Measurements from ENCODE around the gene FZR1.

FZR1 gene

GRCh38 chr19:3514930-3515329 is 8.8 kb downstream of the FZR1 start:
- TF ChIP-seq, protein P1, sequence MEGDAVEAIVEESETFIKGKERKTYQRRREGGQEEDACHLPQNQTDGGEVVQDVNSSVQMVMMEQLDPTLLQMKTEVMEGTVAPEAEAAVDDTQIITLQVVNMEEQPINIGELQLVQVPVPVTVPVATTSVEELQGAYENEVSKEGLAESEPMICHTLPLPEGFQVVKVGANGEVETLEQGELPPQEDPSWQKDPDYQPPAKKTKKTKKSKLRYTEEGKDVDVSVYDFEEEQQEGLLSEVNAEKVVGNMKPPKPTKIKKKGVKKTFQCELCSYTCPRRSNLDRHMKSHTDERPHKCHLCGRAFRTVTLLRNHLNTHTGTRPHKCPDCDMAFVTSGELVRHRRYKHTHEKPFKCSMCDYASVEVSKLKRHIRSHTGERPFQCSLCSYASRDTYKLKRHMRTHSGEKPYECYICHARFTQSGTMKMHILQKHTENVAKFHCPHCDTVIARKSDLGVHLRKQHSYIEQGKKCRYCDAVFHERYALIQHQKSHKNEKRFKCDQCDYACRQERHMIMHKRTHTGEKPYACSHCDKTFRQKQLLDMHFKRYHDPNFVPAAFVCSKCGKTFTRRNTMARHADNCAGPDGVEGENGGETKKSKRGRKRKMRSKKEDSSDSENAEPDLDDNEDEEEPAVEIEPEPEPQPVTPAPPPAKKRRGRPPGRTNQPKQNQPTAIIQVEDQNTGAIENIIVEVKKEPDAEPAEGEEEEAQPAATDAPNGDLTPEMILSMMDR (IDR thresholded peaks at IDR 0.05; ENCODE audit: extremely low read depth, insufficient read depth, missing control alignments), result no peak
- in situ Hi-C loops (cut with MboI; ENCODE audit: low pct_unique_long_range_greater_than_20kb, low sequenced_read_pairs, unreplicated experiment), result no loop called here
- no peak for DNase-seq (ENCODE audit: low spot score)

DNA sequence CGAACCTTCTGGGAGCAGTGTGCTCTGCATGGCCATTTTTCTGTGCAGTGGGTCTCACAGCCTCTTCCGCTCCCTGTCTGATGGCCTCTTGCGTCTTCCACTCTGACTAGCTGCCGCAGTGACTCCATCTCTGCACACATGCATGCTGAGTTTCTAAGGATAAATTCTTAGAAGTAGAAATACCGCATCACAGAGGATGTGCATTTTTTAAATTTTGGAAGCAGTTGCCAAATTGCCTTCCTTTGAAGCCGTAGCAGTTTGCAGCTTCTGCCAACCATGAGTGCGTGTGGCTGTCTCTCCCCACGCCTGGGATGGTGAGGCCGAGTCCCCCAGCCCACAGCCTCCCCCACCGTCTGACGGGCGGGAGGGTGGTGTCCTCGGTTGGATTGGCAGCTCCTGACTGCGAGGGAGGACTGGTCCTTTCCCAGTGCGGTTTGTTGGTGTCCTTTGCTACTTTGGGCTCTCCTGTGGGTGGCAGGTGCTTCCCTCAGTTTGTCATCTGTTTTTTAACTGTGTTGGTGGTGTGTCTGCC is 9.8 kb downstream of the FZR1 start:
- in situ Hi-C loops (cut with MboI; ENCODE audit: low pct_unique_long_range_greater_than_20kb, low sequenced_read_pairs, unreplicated experiment), result no loop called here
- TF ChIP-seq, protein P1 (IDR thresholded peaks at IDR 0.05; ENCODE audit: extremely low read depth, insufficient read depth, missing control alignments), result no peak
- DNase-seq (ENCODE audit: low spot score), result no peak

GRCh38 chr19:3516675-3517207 is 10.6 kb downstream of the FZR1 start:
- TF ChIP-seq, protein P1 (IDR thresholded peaks at IDR 0.05; ENCODE audit: extremely low read depth, insufficient read depth, missing control alignments), result no peak
- DNase-seq (ENCODE audit: low spot score), result no peak
- in situ Hi-C loops (cut with MboI; ENCODE audit: low pct_unique_long_range_greater_than_20kb, low sequenced_read_pairs, unreplicated experiment), result no loop called here

DNA sequence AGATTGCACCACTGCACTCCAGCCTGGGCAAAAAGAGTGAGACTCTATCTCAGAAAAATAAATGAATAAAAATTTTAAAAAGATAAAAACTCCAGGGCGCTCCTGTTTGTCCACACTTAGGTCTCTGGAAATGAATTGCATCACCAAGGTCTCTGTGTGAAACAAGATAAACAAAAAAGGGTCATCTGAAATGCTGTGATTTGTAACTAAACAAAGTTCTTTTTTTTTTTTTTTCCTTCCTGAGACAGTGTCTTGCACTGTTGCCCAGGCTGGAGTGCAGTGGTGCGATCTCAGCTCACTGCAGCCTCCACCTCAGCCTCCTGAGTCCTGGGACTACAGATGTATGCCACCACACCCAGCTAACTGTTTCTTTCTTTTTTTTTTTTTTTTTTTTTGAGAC is 11.5 kb downstream of the FZR1 start:
- no peak for DNase-seq (ENCODE audit: low spot score)
- in situ Hi-C loops (cut with MboI; ENCODE audit: low pct_unique_long_range_greater_than_20kb, low sequenced_read_pairs, unreplicated experiment), result no loop called here
- TF ChIP-seq, protein P1 (IDR thresholded peaks at IDR 0.05; ENCODE audit: extremely low read depth, insufficient read depth, missing control alignments), result no peak

GRCh38 chr19:3518255-3518654 is 12.1 kb downstream of the FZR1 start:
- TF ChIP-seq, protein P1 (IDR thresholded peaks at IDR 0.05; ENCODE audit: extremely low read depth, insufficient read depth, missing control alignments), result no peak
- DNase-seq (ENCODE audit: low spot score), result no peak
- in situ Hi-C loops (cut with MboI; ENCODE audit: low pct_unique_long_range_greater_than_20kb, low sequenced_read_pairs, unreplicated experiment), result no loop called here

DNA sequence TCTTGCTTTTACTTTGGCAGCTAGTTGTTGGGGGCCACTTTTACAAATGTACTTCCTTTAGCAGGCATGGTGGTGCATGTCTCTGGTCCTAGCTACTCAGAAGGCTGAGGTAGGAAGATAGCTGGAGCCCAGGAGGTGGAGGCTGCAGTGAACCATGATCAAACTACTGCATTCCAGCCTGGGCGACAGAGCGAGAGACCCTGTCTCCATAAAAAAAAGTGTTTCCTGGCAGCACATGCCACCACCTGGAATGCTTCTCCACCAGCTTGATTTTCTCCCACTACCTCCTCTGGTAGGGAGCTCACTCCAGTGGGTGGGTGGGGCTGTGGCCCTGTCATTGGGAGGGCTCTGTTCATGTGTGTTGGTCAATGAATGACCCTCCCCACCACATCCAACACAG is 12.5 kb downstream of the FZR1 start:
- TF ChIP-seq, protein P1 (IDR thresholded peaks at IDR 0.05; ENCODE audit: extremely low read depth, insufficient read depth, missing control alignments), result no peak
- DNase-seq (ENCODE audit: low spot score), result no peak
- in situ Hi-C loops (cut with MboI; ENCODE audit: low pct_unique_long_range_greater_than_20kb, low sequenced_read_pairs, unreplicated experiment), result no loop called here
